HG03095 (cell line): ENCODE results near the gene LIF.

ENCODE experiments used
- ATAC-seq: cut with Tn5 transposase; IDR thresholded peaks from one replicate; pipeline ENCODE4 v1.9.1; 2021; ENCODE audit warnings: moderate library complexity; ENCODE audit not compliant: unreplicated experiment

LIF gene

DNA sequence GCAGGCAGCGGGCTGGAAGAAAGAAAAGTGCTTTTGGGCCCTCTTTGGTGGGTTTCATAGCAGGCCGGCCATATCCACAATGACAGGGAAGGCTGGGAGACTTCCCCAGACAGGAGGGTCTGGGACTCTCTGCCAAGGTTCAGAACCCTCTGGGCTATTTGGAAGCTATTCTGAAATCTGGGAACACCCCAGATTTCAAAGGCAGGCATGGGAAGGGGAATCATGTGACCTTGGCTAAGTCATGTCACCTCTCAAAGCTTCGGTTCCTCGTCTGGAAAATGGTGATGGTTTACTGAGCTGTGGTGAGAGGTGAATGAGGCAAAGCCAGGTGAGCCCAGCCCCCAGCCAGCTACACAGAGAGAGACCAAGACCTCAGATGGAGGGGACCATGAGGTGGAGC, 38.1 kb upstream of the LIF start:
- ATAC-seq: no peak

DNA sequence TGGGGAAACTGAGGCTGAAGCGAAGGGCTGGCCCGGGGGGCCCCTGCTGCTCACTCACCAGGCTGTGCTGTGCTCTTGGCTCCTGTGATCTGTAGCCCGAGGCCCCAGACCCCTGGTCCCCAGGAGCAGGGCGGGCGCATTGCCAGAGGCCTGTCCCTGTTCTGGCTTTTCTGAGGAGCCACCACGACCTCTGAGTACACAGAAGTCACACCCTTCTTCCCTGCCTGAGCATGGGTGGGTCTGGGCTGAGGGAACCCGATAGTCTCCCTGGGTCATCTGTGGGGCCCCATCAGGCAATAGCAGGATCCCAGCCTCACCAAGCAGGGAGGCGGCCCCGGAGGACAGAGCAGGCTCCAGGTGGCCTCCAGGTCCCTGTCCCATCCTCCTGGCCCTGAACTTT, 37.6 kb upstream of the LIF start:
- no peak for ATAC-seq

DNA sequence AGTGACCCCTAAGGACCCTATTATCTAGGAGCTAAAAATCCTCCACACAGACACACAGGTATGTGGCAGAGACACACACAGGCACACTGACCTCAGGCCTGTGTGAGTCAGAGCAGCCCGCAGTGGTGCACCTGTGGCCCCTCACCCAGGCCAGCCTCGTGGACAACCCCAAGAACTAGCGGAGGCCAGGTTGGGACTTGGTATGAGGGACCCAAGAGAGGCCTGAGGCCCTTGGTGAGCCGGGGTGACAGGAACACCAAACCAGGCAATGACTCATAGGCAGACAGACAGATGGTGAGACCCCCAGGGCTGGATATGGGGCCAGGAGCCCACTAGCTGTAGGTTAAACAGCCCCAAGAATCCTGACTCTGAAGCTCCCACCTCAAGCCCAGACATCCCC, 36.8 kb upstream of the LIF start:
- no peak for ATAC-seq

DNA sequence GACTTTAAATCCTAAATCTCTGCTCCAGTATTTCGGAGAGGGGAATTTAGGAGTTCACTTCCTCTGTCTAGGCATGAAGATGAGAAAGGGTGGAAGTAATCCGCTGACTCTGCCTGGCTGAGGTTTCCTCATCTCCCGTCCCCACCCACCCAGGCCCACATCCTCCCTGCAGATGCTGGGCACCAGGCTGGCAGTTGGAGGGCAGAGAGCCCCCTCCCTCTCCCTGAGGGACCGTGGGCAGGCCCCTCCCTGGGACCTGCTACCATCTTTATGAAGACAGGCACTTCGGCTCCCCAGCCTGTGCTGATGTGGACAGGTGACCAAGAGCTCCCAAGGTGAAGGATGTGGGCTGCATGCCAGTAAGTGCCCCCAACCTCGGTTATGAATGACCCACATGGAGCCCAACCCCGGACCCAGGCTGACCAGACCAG, 36.1 kb upstream of the LIF start:
- ATAC-seq: no peak

DNA sequence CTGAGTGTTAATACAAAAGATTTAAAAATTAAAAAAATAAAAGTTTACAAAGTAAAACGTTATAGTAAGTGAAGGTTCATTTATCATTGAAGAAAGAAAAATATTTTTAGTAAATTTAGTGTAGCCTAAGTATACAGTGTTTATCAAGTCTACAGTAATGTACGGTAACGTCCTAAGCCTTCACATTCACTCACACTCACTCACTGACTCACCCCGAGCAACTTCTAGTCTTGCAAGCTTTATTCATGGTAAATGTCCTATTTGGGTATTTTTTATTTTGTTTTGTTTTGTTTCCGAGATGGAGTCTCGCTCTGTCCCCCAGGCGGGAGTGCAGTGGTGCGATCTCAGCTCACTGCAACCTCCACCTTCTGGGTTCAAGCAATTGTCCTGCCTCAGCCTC, 33.9 kb upstream of the LIF start:
- ATAC-seq: no peak

DNA sequence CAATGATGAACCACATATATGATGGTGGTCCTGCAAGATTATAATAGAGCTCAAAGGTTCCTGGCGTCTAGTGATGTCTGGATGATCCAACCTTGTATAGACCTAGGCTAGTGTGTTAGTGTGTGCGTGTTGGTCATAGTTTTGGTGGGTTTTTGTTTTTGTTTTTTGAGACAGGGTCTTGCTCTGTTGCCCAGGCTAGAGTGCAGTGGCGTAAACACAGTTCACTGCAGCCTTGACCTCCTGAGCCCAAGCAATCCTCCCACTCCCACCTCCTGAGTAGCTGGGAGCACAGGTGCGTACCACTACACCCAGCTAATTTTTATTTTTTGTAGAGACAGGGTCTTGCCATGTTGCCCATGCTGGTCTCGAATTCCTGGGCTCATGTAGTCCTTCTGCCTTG, 33.4 kb upstream of the LIF start:
- no peak for ATAC-seq

DNA sequence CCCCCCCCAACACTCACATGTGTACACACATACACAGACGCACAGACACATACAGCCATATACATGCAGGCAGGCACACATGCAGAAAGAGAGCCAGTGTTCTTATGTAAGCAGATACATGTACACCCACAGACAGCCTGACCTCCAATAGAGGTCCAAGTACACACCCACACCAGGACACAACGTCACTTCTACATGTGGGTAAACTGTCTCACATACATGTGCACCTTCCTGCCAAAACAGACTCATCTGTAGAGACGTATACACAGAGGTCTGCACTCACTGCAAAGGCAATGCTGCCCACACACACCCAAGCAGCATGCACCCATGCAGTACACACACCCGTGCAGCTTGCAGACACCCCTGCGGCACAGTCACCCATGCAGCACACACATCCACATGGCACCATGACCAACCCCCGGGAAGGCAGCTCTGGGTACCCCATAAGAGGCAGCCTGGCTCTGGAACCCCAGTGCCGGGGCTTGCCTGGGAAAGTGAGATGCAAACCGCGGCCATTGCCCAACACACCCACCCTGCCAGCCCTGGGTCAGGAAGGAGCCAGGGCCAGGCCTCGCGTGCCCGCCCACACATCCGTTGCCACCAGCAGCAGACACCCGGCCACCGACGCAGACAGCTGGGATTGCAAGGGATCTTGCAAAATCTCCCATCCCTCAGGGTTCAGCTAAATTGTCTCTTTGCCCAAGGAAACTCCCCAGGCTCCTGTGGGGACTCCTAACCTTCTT, 32.7 kb upstream of the LIF start:
- ATAC-seq: no peak

DNA sequence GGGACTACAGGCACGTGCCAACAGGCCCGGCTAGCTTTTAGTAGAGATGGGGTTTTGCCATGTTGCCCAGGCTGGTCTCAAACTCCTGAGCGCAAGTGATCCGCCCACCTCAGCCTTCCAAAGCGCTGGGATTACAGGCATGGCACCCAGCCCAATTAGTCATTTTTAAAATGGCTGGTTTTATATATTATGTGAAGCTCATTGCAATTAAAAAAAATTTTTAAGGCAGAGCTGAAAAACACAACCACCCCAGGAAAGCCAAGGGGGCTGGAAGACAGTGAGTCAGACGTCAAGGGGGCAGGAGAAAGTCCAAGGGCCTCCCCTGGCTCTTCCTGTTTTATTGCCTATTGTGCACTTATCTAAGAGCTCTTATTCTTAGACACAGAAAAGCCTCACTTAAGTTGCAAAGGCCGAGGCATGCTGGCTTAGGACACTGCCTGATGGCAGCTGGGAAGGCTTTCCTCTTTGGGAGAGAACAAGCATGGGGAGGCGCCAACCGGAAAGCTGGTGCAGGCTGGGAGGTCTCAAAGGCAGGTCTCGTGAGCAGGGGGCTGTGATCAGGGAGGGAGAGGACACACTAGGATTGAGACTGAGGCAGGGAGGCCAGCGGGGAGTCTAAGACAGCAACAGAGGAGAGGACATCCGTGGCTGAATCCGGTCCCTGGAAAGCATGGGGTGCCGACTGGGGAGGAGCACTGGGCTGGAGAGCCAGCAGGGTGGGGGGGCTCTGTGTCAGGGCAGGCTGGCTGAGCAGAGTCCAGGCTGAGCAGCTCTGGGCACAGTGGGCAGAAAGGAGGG, 31.2 kb upstream of the LIF start:
- ATAC-seq: no peak

DNA sequence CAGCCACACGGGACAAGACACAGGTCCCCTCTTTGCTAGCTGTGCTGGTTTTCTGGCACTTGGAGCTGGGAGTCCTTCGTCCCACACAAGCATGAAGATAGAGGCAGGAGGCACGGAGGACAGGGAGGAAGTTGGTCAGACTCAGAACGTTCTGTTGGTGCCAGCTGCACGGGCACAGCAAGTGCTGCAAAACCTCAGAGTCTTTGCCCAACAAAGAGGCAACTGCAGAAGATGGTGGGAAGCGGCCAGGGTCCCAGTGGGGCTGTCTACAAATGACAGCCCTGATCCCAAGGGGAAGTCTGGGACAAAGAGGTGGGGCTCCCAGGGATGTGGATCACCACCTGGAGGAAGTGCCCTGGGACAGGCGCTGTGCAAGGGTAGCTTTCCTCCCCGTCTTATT, 29.5 kb upstream of the LIF start:
- ATAC-seq: no peak

DNA sequence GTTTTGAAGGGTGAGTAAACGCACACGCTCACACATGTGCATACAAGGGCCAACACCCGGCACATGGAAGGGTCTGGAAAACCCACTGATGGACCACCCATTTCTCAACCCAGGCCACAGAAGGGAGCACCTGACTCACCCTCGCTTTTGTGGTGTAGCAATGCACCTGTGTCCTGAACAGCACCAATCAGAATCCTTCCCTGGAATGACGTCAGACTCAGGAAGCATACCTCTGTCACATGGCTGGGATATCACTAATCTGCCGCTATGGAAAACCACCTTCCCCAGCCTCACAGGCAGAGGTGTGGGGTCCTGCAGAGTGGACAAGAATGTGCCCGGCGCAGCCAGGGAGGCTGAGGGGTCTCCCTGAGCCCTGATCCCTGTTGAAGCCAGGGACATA, 29.1 kb upstream of the LIF start:
- no peak for ATAC-seq

DNA sequence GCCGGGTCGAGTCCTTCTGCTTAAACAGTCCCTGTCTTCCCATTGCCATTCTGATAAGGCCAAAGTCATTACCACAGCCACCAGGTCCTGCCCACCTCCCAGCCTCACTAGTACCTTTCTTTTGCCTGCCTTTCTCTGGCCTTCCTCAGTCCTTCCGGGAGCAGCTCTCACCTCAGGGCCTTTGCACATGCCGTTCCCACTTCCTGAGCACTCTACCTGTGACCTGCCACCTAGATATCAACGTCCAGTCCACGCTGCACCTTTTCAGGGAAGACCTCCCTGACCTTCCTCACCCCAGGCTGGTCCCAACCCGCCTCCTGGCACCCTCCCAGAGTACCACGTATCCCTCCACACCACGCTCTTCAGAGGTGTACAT, 27.9 kb upstream of the LIF start:
- ATAC-seq: no peak

DNA sequence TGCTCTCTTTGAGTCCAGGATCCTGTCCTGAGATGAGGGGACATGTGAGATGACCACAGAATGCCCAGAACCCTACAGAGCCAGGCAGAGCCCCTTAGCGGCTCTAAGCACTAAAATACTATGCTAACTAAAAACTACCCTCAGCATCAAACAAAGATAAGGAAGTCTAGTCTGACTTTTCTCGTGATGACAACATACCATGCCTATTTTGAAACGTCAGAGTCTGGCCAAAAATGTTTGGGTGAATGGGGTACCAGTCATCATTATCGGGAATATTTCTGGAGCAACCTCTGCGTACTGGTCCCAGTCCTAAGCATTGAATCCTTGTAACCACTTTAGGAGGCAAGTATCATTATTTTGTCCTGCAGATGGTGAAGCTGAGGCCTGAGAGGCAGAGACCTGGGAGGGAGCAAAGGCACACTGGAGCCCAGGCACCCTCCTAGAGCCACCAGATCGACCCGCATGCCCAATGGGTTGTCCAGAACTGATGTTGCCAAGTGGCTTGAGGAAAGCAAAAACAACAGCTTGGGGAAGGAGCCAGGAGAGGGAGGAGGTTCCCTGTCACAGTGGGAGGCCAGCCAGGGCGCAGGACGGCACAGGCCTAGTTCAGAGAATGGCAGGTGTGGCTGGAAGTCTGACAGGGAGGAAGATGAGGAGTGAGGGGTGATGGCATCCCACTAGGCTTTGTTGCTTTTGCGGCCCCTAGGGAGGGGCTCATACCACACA, 27.3 kb upstream of the LIF start:
- no peak for ATAC-seq

DNA sequence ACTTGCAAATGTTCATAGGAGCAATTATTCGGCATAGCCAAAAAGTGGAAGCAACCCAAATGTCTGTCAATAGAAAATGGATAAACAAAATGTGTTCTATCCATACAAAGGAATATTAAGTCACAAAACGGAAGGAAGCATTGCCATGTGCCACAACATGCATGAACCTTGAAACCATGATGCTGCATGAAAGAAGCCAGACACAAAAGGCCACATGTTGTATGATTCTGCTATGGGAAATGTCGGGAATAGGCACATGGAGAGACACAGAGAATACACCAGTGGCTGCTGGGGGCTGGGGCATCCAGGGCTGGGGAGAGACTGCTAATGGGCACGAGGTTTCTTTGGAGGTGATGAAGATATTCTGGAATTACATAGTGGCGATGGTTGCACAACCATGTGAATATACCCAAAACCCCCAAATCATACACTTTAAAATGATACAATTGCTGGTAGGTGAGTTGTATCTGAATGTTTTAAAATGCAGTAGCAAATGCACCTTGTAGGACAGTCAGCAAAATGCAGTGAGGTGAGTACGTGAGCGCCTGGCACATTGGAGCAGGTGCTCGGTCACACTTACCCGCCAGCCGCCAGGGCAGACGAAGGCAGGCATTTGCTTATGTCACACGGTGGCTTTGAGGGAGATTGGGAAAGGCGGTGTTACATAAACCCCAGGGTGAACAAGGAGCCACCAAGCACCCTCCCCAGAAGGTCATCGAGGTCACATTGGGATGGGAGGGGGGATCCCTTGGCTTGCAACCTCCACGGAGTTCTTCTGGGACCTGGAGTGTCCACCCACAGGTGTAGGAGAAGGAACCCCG, 26.4 kb upstream of the LIF start:
- no peak for ATAC-seq

DNA sequence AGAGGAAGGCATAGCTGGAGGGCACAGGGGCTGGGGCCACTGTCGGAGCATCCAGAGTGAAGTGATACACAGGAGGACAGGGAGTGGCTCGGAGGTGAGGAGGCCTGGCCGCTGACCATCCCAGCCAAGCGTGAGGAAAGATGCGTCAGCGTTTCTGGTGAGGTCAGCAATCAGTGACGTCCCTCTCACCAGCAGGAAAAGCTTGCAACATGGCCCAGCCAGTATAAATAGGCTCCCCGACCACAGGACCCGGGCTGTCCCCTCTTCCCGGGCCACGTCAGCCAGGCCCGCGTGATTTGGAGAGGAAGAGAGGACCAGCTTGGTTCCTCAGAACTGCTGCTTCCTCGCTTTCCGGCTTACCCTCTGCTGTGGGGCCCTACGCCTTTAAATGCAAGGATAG, 24.3 kb upstream of the LIF start:
- no peak for ATAC-seq

DNA sequence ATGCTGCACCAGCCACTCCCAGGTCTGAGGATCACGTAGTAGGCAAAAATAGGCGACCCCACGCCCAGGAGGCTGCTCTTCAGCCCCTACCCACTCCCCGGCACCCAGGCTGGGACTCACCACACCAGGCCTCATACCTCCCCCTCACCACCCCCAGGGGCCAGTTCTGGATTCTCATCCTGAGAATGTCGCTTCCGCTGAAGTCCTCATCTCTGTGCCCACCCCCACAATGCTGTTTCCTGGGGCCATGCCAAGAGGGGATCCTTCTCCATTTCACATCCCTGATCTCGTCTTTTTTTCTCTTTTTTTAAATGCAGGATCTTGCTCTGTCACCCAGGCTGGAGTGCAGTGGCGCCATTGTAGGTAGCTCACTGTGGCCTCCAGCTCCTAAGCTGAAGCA, 21.8 kb upstream of the LIF start:
- no peak for ATAC-seq

DNA sequence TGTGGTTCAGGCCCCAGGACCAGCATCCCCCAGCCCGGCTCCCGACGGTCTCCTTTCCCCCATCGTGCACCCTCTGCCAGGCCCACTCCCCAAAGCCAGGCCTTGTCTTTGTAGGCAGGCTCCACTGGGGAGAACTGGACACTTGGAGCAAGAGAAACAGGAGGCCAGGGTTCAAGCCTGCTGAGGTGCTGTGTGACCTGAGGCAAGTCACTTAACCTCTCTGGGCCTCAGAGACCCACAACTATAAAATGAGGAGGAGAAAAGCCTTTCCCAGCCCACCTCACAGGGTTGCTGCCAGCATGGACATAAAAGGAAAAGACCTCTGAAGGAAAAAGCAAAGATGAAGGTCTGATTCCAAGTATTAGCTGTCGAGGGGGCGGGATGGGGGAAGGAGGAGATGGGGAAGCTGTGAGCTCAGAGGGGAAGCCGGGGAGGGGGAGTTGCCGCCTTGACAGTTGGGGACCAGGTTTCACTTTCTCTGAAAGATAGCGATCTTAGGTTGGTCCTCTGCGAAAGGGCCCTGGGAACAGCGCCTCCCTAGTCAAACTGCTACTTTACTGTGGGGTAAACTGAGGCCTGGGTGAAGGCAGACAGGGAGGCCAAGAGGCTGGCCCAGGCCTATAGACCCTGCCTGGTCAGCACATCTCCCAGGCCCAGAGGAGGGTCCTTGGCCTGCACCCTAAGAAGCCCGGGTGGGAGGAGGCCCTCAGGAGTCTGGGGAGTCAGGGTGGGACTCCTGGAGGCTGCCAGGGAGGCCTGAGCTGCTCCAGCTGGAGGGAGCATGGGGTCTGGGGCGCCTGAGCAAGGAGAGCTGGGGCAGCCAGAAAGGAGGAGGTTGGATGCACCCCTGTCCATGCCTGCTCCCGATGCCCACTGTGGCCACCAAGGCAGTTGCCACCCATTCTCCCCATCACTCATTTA, 21.1 kb upstream of the LIF start:
- ATAC-seq: no peak

DNA sequence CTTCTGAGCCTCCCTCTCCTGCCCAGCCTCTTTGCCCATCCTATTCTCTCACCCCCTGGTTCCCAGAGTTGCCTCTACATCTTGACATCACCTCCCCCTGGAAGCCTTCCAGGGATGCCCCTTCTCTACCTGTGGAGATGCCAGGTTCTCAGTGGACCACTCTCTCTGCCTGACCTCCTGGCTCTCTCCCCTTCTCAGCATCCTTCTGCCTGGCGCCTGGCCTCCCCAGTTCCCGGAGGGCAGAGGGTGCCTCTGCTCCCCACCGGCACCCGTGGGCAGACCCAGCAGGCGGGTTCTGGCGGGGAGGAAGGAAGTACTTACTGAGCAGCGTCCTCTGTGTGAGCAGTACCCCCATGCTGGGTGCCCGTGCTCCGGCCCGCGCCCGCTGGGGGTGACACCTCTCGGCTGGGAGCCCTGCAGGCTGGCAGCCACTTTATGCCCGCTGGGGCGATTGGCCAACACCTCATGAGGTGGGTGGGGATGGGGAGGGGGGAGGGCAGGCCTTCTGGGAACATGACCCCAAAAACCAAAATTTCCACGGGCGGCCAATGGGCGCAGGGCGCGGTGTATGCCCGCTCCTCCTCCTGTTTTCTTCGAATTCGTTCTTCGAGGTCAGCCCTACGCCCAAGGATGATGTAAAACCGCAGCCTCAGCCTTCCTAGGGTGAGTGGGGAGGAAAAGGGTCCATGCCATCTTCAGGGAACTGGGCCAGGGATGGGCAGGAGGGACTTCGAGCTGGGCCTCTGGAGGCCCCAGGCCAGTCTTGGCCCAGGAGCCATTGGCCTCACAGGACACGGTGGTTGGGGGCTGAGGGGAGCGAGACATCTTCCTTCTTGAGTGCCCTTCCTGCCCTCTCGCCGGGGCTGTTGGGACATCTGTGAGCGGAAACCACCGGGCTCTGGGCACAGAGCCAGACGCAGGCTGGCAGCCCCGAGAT, 20.2 kb upstream of the LIF start, which contains the start of gene OSM:
TSS of gene OSM (minus strand) at position 407 of the 937 bp plus-strand sequence. CDS start at position 355, 52 bp downstream.
- ATAC-seq: no peak

DNA sequence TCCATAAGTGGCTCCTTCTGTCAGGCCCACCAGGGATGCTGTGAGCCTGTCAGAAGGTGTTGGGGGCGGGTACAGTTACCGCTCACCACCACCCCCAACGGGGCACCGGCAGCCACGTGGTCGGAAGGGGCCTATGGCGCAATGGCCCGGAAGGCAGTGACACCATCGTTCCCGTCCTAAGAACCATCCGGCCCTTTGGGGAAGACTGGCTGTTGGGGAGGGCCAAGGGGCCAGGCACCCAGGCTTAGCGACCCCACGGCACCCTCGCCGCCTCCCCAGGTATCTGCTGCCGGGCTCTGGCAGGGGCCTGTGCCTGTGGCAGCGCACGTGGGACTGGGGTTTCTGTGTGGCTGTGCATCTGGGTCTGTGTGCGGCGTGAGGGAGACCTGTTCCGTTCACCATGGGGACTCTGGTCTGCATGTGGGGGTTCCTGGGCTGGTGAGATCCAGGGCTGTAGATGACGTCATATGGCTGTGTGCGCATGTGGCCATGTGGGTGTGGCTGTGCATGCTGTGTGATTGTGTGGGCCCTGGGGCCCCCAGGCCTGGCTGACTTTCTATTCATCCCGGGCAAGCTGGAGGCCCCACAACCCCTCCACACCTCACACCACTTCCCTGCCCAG, 19.4 kb upstream of the LIF start:
- peak; percentile 65 for ATAC-seq
